ENCODE data around the gene CFAP97D2.

CFAP97D2 gene

DNA sequence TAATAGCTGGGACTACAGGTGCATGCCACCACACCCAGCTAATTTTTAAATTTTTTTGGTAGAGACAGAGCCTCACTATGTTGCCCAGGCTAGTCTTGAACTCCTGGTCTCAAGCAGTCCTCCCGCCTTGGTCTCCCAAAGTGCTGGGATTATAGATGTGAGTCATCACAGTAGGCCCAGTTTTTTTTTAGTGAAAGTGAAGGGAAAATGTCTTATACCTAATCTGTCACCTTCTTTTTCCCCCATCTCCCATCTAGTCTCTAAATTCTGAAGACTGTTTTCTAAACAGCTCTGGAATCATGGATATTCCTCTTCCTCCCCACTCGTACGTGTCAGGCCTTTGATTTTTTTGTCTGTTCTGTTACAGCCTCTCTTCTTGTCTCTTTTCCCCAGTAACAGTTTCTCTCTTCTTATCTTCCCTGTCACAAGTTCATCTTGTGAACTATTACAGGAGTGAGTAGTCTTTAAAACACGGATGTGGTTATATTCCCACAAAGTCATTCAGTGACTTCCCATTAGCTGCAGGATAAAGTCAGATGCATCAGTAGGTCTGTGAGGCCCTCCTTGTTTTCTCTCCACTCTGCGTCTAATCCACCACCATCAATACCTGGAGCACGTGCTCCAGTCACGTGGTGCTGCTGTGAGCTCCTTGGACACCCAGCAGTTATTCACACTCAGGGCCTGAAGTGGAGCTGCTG, 58.5 kb downstream of the CFAP97D2 start:
- no peaks in the 10 kb centered on the region for H3K9me3 ChIP-seq (ENCODE audit: control insufficient read depth, low read length)
- WGBS = 89% methylated on average over 7 of the region's 7 CpGs
- H2BK12ac ChIP-seq (ENCODE audit: low read length in 2 of 2) = no peak overlapping the region
- H2AK5ac ChIP-seq (ENCODE audit: low read length, severe bottlenecking) = no peak overlapping the region
- peaks cover 31 to 59% of the 10 kb centered on the region in 2 experiments for H3K36me3 ChIP-seq (ENCODE audit: control insufficient read depth in 1 of 2, insufficient read depth in 2 of 2, low read depth in 1 of 2, low read length in 2 of 2)
- H3K27me3 ChIP-seq (ENCODE audit: control insufficient read depth in 1 of 2, insufficient read depth in 1 of 2, low read length in 2 of 2) = no peaks in the 10 kb centered on the region
- no peak overlapping the region for H3K27ac ChIP-seq (ENCODE audit: low read length, poor library complexity, severe bottlenecking)
- DNase-seq = no peak
- no peak overlapping the region for H3K23ac ChIP-seq (ENCODE audit: low read length in 2 of 2)
- no peak overlapping the region for H3K4me2 ChIP-seq (ENCODE audit: low read length, poor library complexity, severe bottlenecking)
- H2BK120ac ChIP-seq (ENCODE audit: low read depth, low read length) = no peak overlapping the region
- no peak overlapping the region for H3K4me3 ChIP-seq (ENCODE audit: insufficient read depth in 1 of 2, low read depth in 1 of 2, low read length in 2 of 2)
- peaks cover 2% of the 10 kb centered on the region for H3K4me1 ChIP-seq (ENCODE audit: control insufficient read depth, insufficient read depth, low read depth, low read length)
- no peak overlapping the region for H3K9ac ChIP-seq (ENCODE audit: low read length)
- no peak overlapping the region for H4K91ac ChIP-seq (ENCODE audit: low read length)
- no peak overlapping the region for H2AFZ ChIP-seq (ENCODE audit: low read depth, low read length)
- H2BK15ac ChIP-seq (ENCODE audit: low read depth, poor library complexity, severe bottlenecking) = no peak overlapping the region
- no peak overlapping the region for H4K8ac ChIP-seq (ENCODE audit: low read length)
- H3K18ac ChIP-seq (ENCODE audit: low read depth in 1 of 2, low read length in 2 of 2) = no peak overlapping the region
- no peak overlapping the region for H2BK5ac ChIP-seq (ENCODE audit: low read depth, low read length, poor library complexity, severe bottlenecking)
- H3K79me1 ChIP-seq (replicated peaks; ENCODE audit: low read length, poor library complexity, severe bottlenecking) = peaks cover 16% of the 10 kb centered on the region
- H3K14ac ChIP-seq (ENCODE audit: low read length in 2 of 2) = no peak overlapping the region
- no peak overlapping the region for H3K4ac ChIP-seq (ENCODE audit: low read depth in 1 of 2, low read length in 2 of 2)

DNA sequence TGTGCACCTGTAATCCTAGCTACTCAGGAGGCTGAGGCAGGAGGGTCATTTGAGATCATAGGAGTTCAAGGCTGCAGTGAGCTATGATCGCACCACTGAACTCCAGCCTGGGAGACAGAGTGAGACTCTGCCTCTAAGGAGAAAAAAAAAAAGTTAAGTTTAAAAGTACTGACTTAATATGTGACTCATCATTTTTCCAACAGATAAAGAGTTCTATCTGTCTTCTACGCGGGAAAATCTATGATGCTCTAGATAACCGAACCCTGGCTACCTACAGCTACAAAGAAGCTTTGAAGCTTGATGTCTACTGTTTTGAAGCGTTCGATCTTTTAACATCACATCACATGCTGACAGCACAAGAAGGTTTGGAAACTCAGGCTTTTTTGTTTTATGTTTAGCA, 62.9 kb downstream of the CFAP97D2 start:
- H2BK5ac ChIP-seq (ENCODE audit: low read depth, low read length, poor library complexity, severe bottlenecking) = no peak overlapping the region
- H3K18ac ChIP-seq (ENCODE audit: low read depth in 1 of 2, low read length in 2 of 2) = no peak overlapping the region
- H2AK5ac ChIP-seq (ENCODE audit: low read length, severe bottlenecking) = no peak overlapping the region
- no peak overlapping the region for H3K9ac ChIP-seq (ENCODE audit: low read length)
- H4K8ac ChIP-seq (ENCODE audit: low read length) = no peak overlapping the region
- H2BK120ac ChIP-seq (ENCODE audit: low read depth, low read length) = no peak overlapping the region
- H3K4me1 ChIP-seq (ENCODE audit: control insufficient read depth, insufficient read depth, low read depth, low read length) = peaks cover 4% of the 10 kb centered on the region
- H3K4me3 ChIP-seq (ENCODE audit: insufficient read depth in 1 of 2, low read depth in 1 of 2, low read length in 2 of 2) = no peak overlapping the region
- H2AFZ ChIP-seq (ENCODE audit: low read depth, low read length) = no peak overlapping the region
- H3K27me3 ChIP-seq (ENCODE audit: control insufficient read depth in 1 of 2, insufficient read depth in 1 of 2, low read length in 2 of 2) = no peaks in the 10 kb centered on the region
- H2BK15ac ChIP-seq (ENCODE audit: low read depth, poor library complexity, severe bottlenecking) = no peak overlapping the region
- 94% methylated on average over 5 of the region's 6 CpGs for WGBS
- DNase-seq = no peak
- H3K27ac ChIP-seq (ENCODE audit: low read length, poor library complexity, severe bottlenecking) = no peak overlapping the region
- H3K23ac ChIP-seq (ENCODE audit: low read length in 2 of 2) = no peak overlapping the region
- H3K36me3 ChIP-seq (ENCODE audit: control insufficient read depth in 1 of 2, insufficient read depth in 2 of 2, low read depth in 1 of 2, low read length in 2 of 2) = peaks cover 40 to 98% of the 10 kb centered on the region in 2 experiments
- no peak overlapping the region for H4K91ac ChIP-seq (ENCODE audit: low read length)
- no peak overlapping the region for H3K4me2 ChIP-seq (ENCODE audit: low read length, poor library complexity, severe bottlenecking)
- no peak overlapping the region for H3K14ac ChIP-seq (ENCODE audit: low read length in 2 of 2)
- H3K4ac ChIP-seq (ENCODE audit: low read depth in 1 of 2, low read length in 2 of 2) = no peak overlapping the region
- no peaks in the 10 kb centered on the region for H3K9me3 ChIP-seq (ENCODE audit: control insufficient read depth, low read length)
- H3K79me1 ChIP-seq (replicated peaks; ENCODE audit: low read length, poor library complexity, severe bottlenecking) = peaks cover 25% of the 10 kb centered on the region
- no peak overlapping the region for H2BK12ac ChIP-seq (ENCODE audit: low read length in 2 of 2)

DNA sequence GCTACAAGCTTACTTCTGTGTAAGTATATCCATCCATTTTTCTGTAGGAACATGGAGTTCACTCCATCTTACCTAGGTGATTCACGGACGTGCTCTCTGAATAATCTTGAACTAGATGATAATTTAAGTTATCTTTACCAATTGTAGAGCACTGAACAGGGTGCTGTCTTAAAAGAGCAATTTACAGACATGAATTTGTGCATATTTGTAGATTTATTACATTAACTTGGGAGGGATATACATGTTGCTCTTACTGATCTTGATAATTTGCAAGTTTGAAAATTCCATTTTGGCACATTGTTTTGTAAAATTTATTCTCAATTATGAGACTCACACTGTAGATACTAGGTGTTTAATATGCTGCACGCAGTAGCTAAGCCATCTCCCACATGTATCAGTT, 64.9 kb downstream of the CFAP97D2 start:
- H3K79me1 ChIP-seq (replicated peaks; ENCODE audit: low read length, poor library complexity, severe bottlenecking) = peaks cover 18% of the 10 kb centered on the region
- no peak overlapping the region for H3K27ac ChIP-seq (ENCODE audit: low read length, poor library complexity, severe bottlenecking)
- 100% methylated on average over 2 of the region's 3 CpGs for WGBS
- H3K23ac ChIP-seq (ENCODE audit: low read length in 2 of 2) = no peak overlapping the region
- H2BK5ac ChIP-seq (ENCODE audit: low read depth, low read length, poor library complexity, severe bottlenecking) = no peak overlapping the region
- no peak overlapping the region for H3K9ac ChIP-seq (ENCODE audit: low read length)
- H2AFZ ChIP-seq (ENCODE audit: low read depth, low read length) = no peak overlapping the region
- DNase-seq = no peak
- peaks cover 37 to 100% of the 10 kb centered on the region in 2 experiments for H3K36me3 ChIP-seq (ENCODE audit: control insufficient read depth in 1 of 2, insufficient read depth in 2 of 2, low read depth in 1 of 2, low read length in 2 of 2)
- no peak overlapping the region for H2BK120ac ChIP-seq (ENCODE audit: low read depth, low read length)
- H2BK12ac ChIP-seq (ENCODE audit: low read length in 2 of 2) = no peak overlapping the region
- no peak overlapping the region for H4K8ac ChIP-seq (ENCODE audit: low read length)
- H2BK15ac ChIP-seq (ENCODE audit: low read depth, poor library complexity, severe bottlenecking) = no peak overlapping the region
- H3K4me1 ChIP-seq (ENCODE audit: control insufficient read depth, insufficient read depth, low read depth, low read length) = peaks cover 7% of the 10 kb centered on the region
- H3K14ac ChIP-seq (ENCODE audit: low read length in 2 of 2) = no peak overlapping the region
- no peak overlapping the region for H3K18ac ChIP-seq (ENCODE audit: low read depth in 1 of 2, low read length in 2 of 2)
- no peak overlapping the region for H4K91ac ChIP-seq (ENCODE audit: low read length)
- H3K9me3 ChIP-seq (ENCODE audit: control insufficient read depth, low read length) = no peaks in the 10 kb centered on the region
- no peak overlapping the region for H3K4ac ChIP-seq (ENCODE audit: low read depth in 1 of 2, low read length in 2 of 2)
- H3K4me3 ChIP-seq (ENCODE audit: insufficient read depth in 1 of 2, low read depth in 1 of 2, low read length in 2 of 2) = no peak overlapping the region
- no peaks in the 10 kb centered on the region for H3K27me3 ChIP-seq (ENCODE audit: control insufficient read depth in 1 of 2, insufficient read depth in 1 of 2, low read length in 2 of 2)
- H3K4me2 ChIP-seq (ENCODE audit: low read length, poor library complexity, severe bottlenecking) = no peak overlapping the region
- H2AK5ac ChIP-seq (ENCODE audit: low read length, severe bottlenecking) = no peak overlapping the region

DNA sequence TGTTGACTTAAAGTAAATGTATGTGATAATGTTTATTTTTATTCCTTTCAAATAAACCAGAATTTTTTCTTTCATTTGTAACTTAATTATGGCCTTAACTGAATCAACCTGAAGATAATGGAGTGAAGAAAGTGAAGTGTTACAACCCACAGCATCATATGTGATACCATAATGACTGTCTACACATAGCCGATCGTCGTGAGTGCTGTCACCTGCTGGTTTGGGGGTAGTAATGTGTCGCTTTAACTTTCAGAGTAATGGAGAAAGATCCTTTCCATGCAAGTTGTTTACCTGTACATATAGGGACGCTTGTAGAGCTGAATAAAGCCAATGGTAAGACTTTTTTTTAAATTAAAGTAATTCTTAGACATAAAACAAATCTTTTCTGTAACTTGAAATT, 65.6 kb downstream of the CFAP97D2 start:
- H2BK5ac ChIP-seq (ENCODE audit: low read depth, low read length, poor library complexity, severe bottlenecking) = no peak overlapping the region
- H2BK15ac ChIP-seq (ENCODE audit: low read depth, poor library complexity, severe bottlenecking) = no peak overlapping the region
- H3K4me3 ChIP-seq (ENCODE audit: insufficient read depth in 1 of 2, low read depth in 1 of 2, low read length in 2 of 2) = no peak overlapping the region
- H3K27ac ChIP-seq (ENCODE audit: low read length, poor library complexity, severe bottlenecking) = no peak overlapping the region
- no peak overlapping the region for H2BK12ac ChIP-seq (ENCODE audit: low read length in 2 of 2)
- H2AFZ ChIP-seq (ENCODE audit: low read depth, low read length) = no peak overlapping the region
- H3K79me1 ChIP-seq (replicated peaks; ENCODE audit: low read length, poor library complexity, severe bottlenecking) = peaks cover 13% of the 10 kb centered on the region
- no peak for DNase-seq
- peaks cover 8% of the 10 kb centered on the region for H3K4me1 ChIP-seq (ENCODE audit: control insufficient read depth, insufficient read depth, low read depth, low read length)
- H2AK5ac ChIP-seq (ENCODE audit: low read length, severe bottlenecking) = no peak overlapping the region
- H3K36me3 ChIP-seq (ENCODE audit: control insufficient read depth in 1 of 2, insufficient read depth in 2 of 2, low read depth in 1 of 2, low read length in 2 of 2) = peaks cover 41 to 100% of the 10 kb centered on the region in 2 experiments
- no peak overlapping the region for H3K4ac ChIP-seq (ENCODE audit: low read depth in 1 of 2, low read length in 2 of 2)
- no peak overlapping the region for H3K18ac ChIP-seq (ENCODE audit: low read depth in 1 of 2, low read length in 2 of 2)
- no peaks in the 10 kb centered on the region for H3K9me3 ChIP-seq (ENCODE audit: control insufficient read depth, low read length)
- no peak overlapping the region for H2BK120ac ChIP-seq (ENCODE audit: low read depth, low read length)
- no peak overlapping the region for H3K4me2 ChIP-seq (ENCODE audit: low read length, poor library complexity, severe bottlenecking)
- H3K27me3 ChIP-seq (ENCODE audit: control insufficient read depth in 1 of 2, insufficient read depth in 1 of 2, low read length in 2 of 2) = no peaks in the 10 kb centered on the region
- H3K14ac ChIP-seq (ENCODE audit: low read length in 2 of 2) = no peak overlapping the region
- WGBS = 98% methylated on average over 4 of the region's 5 CpGs
- H4K91ac ChIP-seq (ENCODE audit: low read length) = no peak overlapping the region
- no peak overlapping the region for H3K23ac ChIP-seq (ENCODE audit: low read length in 2 of 2)
- H4K8ac ChIP-seq (ENCODE audit: low read length) = no peak overlapping the region
- H3K9ac ChIP-seq (ENCODE audit: low read length) = no peak overlapping the region
